NCI-H2227 (cell line): Measurements from ENCODE around the gene B3GALT6.

ENCODE experiments used
- DNase-seq: peaks from one replicate; lab custom pipeline; 2025; ENCODE audit not compliant: unreplicated experiment; lab: John Stamatoyannopoulos, UW

The B3GALT6 gene

GRCh38 chr1:1230656-1231399 is 1.2 kb upstream of the B3GALT6 start:
- peak; percentile 22 for DNase-seq

DNA sequence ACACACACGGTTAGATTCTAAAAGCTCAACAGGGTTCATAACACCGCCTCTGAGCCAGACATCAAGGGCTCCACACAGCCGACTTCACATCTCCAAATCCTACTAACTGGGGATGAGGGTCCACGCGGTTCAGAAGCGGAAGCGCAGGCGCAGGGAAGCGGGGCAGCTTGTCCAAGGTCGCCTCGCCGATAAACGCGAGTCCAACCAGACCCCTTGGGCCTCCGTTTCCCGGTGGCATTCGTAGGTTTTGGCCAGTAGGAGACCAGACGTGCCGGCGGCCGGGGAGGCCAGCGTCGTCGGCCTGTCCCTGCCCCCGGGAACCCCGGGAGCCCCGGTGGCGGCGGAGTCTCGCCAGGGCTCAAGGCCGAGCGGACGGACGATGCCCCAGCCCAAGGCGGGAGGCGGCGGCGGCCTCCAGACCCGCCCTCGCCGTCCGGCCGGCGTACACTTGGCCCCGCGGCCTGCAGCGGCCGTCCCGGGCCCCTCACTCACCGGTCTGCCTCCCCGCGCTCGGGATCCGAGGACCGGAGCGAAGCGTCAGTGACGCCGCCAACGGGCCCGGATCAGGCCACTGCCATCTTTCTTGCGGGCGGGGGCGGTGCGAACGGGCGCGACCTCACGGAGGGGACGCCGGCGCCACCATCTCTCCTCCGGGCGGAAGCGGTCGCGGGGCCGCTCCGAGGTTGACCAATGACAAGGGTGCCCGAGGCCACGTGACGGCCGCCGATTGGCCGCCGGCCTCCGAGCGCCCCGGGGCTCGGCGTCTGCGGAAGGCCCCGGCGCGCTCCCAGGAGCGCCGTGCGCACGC is 433 bp upstream of the B3GALT6 start, which contains the start of gene SDF4:
Gene SDF4, minus strand, starts transcription at position 602 of the 808 bp plus-strand sequence. CDS start 3,229 bp downstream, outside the sequence.
- peak; percentile 99 for DNase-seq

DNA sequence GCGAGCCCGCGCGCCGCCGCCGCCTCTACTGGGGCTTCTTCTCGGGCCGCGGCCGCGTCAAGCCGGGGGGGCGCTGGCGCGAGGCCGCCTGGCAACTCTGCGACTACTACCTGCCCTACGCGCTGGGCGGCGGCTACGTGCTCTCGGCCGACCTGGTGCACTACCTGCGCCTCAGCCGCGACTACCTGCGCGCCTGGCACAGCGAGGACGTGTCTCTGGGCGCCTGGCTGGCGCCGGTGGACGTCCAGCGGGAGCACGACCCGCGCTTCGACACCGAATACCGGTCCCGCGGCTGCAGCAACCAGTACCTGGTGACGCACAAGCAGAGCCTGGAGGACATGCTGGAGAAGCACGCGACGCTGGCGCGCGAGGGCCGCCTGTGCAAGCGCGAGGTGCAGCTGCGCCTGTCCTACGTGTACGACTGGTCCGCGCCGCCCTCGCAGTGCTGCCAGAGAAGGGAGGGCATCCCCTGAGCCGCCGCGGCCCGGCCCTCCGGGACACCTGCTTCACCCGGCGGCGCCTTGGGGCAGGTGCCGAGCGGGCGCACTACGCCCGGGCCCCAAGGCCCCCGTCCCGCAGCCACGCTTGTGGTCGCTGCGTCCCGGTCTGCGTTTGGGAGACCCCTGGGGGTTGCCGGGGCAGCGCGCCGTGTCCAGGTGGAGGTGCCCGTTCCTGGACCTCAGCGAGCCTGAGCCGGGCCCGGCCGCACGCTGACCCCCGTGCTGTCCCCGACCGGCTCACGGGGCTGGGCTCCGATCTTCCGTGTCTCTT is 944 bp downstream of the B3GALT6 start:
- no peak for DNase-seq

DNA sequence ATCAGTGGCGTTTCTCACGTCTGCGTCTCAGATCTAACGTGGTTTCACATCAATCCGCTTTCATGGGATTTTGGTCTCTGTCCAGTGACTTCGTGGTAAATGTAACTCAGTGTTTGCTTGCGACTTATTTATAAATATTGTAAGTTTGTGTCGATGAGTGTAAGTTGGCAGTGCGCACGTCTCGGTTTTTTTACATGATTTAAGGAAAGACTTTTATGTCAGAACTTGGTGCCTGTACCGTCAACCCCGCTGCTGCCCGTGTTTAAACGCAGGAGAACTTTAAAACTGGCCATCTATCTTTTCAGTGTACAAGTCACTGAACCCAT is 1.5 kb downstream of the B3GALT6 start:
- DNase-seq: no peak

DNA sequence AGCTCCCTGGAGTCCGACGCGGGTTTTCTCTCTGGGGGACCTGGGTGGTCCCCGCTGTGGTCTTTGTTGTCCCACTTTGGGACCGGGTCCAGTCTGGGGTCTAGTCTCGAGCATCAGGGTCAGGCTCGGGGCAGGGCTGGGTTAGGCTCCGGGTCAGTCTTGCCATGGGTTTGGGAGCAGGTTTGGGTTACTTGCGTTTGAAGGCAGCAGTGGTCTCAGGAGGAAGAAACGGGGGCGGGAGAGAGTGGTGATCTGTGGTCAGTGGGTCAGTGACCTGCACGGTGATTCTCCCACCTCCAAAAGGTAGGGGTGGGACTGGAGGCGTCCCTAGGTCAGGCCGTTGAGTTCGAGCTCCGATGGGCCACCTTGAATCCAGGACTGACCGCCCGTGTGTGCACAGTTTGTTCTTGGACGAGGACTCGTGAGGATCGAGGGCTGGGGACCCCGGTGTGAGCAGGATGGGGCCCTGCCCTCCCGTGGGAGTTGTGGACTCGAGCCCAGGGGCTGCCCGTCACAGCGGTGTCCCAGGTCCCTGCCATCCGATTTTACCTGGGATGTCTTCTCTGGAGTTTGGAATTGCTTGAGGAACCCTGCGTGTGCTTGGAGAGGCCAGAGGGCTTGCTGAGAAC is 2.3 kb downstream of the B3GALT6 start:
- no peak for DNase-seq

- DNase-seq: no peak
Observed at GRCh38 chr1:1235016-1235744, 3.1 kb downstream of the B3GALT6 start.

DNA sequence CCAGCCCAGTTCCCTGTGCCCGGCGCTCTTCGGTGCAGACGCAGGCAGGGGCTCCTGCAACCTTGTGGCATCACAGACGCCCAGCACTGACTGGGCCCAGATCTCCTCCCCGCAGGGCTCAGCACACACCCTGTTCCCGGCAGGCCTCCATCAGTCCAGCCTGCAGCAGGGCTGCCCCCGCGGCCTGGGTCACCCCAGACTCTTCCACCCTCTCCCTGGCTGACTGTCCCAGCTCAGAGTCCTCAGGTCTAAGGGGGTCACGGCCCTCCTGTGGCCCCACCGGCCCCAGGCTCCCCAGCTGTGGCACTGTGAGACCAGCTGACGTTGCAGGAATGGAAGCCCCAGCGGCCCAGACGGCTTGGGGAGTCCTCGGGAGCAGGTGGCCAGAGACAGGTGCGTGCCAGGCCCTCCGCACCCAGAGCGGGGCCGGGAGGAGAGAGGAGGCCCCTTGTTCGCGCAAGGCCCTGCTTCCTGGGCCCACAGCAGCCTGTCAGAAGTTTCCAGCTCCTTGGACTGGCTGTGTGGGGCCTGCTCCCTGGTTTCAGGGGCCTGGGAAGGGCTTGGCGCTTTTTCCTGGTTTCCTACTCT is 4.2 kb downstream of the B3GALT6 start:
- no peak for DNase-seq

- DNase-seq: no peak
Observed at GRCh38 chr1:1236945-1237873, 5.2 kb downstream of the B3GALT6 start.

- no peak for DNase-seq
Observed at GRCh38 chr1:1237874-1238701, 6.1 kb downstream of the B3GALT6 start.

GRCh38 chr1:1238702-1239178 is 6.7 kb downstream of the B3GALT6 start:
- no peak for DNase-seq

GRCh38 chr1:1239227-1239613 is 7.2 kb downstream of the B3GALT6 start:
- DNase-seq: no peak

GRCh38 chr1:1239614-1240347 is 7.7 kb downstream of the B3GALT6 start:
- no peak for DNase-seq

DNA sequence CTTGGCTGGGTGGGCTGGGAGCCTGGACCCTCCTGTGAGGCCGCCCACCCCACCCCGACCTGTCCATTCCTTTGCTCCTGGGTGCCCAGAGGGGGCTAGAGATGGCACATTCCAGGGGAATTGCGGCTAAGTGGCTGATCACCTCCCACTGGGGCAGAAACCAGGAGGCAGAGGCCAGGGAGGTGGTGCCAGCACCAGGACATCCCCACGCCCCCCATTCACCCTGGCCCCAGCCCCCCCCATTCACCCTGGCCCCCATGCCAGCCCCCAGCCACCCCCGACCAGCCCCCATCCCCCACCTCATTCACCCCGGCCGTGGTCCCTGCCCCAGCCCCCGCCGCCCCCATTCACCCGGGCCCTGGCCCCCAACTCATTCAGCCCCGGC is 8.3 kb downstream of the B3GALT6 start:
- DNase-seq: no peak

DNA sequence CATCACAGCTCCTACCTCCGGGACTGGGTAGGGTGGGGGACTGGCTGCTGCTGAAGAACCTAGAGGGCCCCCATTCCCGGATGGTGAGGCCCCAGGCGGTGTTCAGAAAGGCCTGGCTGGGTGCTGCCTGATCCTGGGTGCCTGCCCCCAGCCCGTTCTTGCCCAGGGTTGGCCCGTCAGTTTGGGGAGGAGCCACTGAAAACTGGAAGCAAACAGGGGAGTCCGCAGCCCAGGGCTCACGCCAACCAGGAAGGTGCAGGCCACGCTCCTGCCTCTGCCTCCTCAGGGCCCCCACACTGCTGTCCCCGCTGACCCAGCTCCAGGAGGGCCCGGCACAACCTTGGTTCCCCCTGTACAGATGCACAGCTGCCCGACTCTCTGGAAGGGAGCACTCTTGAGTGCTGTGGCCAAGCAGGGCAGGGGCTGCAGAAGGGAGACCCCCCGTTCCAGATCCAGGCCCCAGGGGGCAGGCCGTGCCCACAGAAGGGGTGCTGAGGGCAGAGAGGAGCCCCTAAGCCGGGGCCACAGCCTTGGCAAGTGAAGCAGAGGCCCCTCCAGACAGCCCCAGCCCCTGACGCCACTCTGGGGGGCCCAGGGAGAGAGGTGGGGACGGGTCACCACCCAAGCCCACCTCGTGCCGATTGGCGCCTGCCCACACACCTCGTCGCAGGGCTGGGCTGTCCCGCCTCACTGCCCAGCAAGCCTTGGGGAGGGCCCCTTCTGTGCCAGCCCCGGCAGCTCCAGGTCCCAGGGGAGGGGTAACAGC is 9.0 kb downstream of the B3GALT6 start:
- DNase-seq: no peak

- no peak for DNase-seq
Observed at GRCh38 chr1:1241588-1242219, 9.7 kb downstream of the B3GALT6 start.
